ENCODE measurements around the gene MYORG. TPM values are rescaled to one million over a fixed set of nuclear protein-coding genes. Genes with fewer than 3 reads are reported as not detected.

MYORG gene
- total RNA-seq, 3 donors from 2014 or later (not counting 1 experiment from before 2014, with no cell fraction given) = 0.58 to 0.93 (median 0.92) TPM

DNA sequence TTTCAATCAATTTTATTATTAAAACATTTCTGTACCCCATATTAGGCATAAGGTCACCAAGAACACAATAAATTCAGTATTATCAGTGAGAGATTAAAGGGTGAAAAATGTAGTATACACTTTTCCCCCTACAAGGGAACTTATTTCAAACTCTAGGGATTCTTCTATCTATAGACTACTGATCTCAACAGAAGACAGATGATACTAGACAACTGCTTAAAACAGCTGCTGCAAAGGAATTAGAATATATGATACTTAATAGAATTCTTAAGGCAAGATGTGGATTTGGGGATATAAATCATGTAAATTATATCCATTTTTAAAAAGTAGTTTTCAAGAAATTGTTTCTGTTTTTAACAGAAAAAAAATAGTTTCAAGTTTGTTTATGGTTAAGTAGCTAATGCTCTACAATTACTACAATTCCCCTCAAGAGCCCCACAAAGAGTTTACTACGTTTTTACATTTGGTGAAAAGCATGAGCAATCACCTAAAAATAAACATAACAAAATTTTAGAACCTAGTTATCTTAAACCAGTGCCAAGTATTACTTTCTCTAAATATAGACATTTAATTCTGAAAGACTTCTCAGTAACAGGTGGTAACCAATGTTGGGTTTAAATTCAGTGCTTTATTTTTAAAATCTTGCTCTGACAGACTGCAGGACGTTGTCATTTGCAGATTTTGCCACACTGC is 53.7 kb downstream of the MYORG start:
- H3K4me3 ChIP-seq (ENCODE audit: low read length) = no peak overlapping the region
- H3K27ac Mint-ChIP-seq = no peak overlapping the region
- H3K4me3 Mint-ChIP-seq = no peak overlapping the region
- H3K27me3 Mint-ChIP-seq (ENCODE audit: low read depth in 2 of 2) = no peaks in the 10 kb centered on the region
- H3K36me3 ChIP-seq (ENCODE audit: control insufficient read depth, insufficient read depth, low read length) = no peaks in the 10 kb centered on the region
- 58% methylated on average over 2 of the region's 2 CpGs for WGBS (ENCODE audit: insufficient coverage)
- H3K36me3 Mint-ChIP-seq = no peaks in the 10 kb centered on the region
- intact Hi-C loops (cut with micrococcal nuclease) = no loop called here
- H3K4me1 Mint-ChIP-seq = no peaks in the 10 kb centered on the region
- H3K27me3 ChIP-seq (ENCODE audit: control insufficient read depth, insufficient read depth, low read length) = no peaks in the 10 kb centered on the region
- ATAC-seq (no peak), DNase-seq (no peak)
- no peaks in the 10 kb centered on the region for H3K4me1 ChIP-seq (ENCODE audit: control insufficient read depth, insufficient read depth, low read length)
- H3K27ac ChIP-seq (ENCODE audit: low read length) = no peak overlapping the region
- no peaks in the 10 kb centered on the region for H3K9me3 Mint-ChIP-seq
- no peaks in the 10 kb centered on the region for H3K9me3 ChIP-seq (ENCODE audit: control insufficient read depth, insufficient read depth, low read length)
- TF ChIP-seq, protein P1, sequence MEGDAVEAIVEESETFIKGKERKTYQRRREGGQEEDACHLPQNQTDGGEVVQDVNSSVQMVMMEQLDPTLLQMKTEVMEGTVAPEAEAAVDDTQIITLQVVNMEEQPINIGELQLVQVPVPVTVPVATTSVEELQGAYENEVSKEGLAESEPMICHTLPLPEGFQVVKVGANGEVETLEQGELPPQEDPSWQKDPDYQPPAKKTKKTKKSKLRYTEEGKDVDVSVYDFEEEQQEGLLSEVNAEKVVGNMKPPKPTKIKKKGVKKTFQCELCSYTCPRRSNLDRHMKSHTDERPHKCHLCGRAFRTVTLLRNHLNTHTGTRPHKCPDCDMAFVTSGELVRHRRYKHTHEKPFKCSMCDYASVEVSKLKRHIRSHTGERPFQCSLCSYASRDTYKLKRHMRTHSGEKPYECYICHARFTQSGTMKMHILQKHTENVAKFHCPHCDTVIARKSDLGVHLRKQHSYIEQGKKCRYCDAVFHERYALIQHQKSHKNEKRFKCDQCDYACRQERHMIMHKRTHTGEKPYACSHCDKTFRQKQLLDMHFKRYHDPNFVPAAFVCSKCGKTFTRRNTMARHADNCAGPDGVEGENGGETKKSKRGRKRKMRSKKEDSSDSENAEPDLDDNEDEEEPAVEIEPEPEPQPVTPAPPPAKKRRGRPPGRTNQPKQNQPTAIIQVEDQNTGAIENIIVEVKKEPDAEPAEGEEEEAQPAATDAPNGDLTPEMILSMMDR (IDR thresholded peaks at IDR 0.05) = no peak

DNA sequence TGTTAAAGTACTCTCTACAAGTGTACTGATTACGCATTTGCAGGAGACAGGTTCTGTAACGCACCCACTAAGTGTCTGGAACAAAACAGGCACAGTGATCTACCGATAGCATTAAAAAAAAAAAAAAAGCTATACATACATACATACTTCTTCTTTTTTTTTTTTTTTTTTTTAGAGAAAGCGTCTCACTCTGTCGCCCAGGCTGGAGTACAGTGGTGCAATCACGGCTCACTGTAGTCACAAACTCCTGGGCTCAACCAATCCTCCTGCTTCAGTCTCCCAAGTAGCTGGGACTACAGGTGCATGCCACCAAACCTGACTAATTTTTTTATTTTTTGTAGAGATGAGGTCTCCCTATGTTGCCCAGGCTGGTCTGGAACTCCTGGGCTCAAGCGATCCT is 55.2 kb downstream of the MYORG start:
- H3K36me3 Mint-ChIP-seq = no peaks in the 10 kb centered on the region
- no peak overlapping the region for H3K4me3 ChIP-seq (ENCODE audit: low read length)
- 73% methylated on average over 7 of the region's 7 CpGs for WGBS (ENCODE audit: insufficient coverage)

DNA sequence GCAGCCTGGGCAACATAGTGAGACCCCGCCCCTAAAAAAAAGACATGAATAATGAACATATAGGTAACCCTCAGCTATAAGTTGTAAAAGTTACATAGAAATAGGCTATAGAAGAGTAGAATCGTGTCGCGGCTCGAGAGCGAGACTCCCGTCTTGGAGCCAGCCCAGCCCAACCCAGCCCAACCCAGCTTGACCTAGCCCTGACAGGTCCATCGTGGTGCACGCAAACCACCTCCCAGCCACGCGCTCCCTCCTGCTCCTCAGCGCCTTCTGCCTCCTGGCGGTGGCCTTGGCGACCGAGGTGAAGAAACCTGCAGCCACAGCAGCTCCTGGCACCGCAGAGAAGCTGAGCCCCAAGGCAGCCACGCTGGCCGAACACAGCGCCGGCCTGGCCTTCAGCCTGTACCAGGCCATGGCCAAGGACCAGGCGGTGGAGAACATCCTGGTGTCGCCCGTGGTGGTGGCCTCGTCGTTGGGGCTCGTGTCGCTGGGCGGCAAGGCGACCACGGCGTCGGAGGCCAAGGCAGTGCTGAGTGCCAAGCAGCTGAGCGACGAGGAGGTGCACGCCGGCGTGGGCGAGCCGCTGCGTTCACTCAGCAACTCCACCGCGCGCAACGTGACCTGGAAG is 58.4 kb downstream of the MYORG start:
- H3K27me3 Mint-ChIP-seq (ENCODE audit: low read depth in 2 of 2) = no peaks in the 10 kb centered on the region
- no peaks in the 10 kb centered on the region for H3K36me3 ChIP-seq (ENCODE audit: control insufficient read depth, insufficient read depth, low read length)
- H3K4me3 Mint-ChIP-seq = no peak overlapping the region
- TF ChIP-seq, protein P1 (IDR thresholded peaks at IDR 0.05) = no peak
- no peak overlapping the region for H3K4me3 ChIP-seq (ENCODE audit: low read length)
- ATAC-seq (no peak), DNase-seq (no peak)
- H3K9me3 ChIP-seq (ENCODE audit: control insufficient read depth, insufficient read depth, low read length) = no peaks in the 10 kb centered on the region
- intact Hi-C loops (cut with micrococcal nuclease) = no loop called here
- no peak overlapping the region for H3K27ac ChIP-seq (ENCODE audit: low read length)
- WGBS (ENCODE audit: insufficient coverage) = 95% methylated on average over 44 of the region's 44 CpGs
- no peaks in the 10 kb centered on the region for H3K36me3 Mint-ChIP-seq
- no peaks in the 10 kb centered on the region for H3K4me1 ChIP-seq (ENCODE audit: control insufficient read depth, insufficient read depth, low read length)
- no peaks in the 10 kb centered on the region for H3K27me3 ChIP-seq (ENCODE audit: control insufficient read depth, insufficient read depth, low read length)
- no peaks in the 10 kb centered on the region for H3K9me3 Mint-ChIP-seq
- H3K4me1 Mint-ChIP-seq = no peaks in the 10 kb centered on the region
- H3K27ac Mint-ChIP-seq = no peak overlapping the region

More for the DNA sequence above, 55.2 kb downstream of the MYORG start:
- Mint-ChIP-seq H3K4me1 (no peaks in the 10 kb centered on the region), H3K27me3 (ENCODE audit: low read depth in 2 of 2) (no peaks in the 10 kb centered on the region), H3K9me3 (no peaks in the 10 kb centered on the region), H3K27ac (no peak overlapping the region), H3K4me3 (no peak overlapping the region)
- H3K27ac ChIP-seq (ENCODE audit: low read length) = no peak overlapping the region
- H3K4me1 ChIP-seq (ENCODE audit: control insufficient read depth, insufficient read depth, low read length) = no peaks in the 10 kb centered on the region
- no peaks in the 10 kb centered on the region for H3K27me3 ChIP-seq (ENCODE audit: control insufficient read depth, insufficient read depth, low read length)
- ATAC-seq (no peak), DNase-seq (no peak)
- intact Hi-C loops (cut with micrococcal nuclease) = no loop called here
- TF ChIP-seq, protein P1 (IDR thresholded peaks at IDR 0.05) = no peak
- no peaks in the 10 kb centered on the region for H3K36me3 ChIP-seq (ENCODE audit: control insufficient read depth, insufficient read depth, low read length)
- H3K9me3 ChIP-seq (ENCODE audit: control insufficient read depth, insufficient read depth, low read length) = no peaks in the 10 kb centered on the region
